HFFc6 (cell line): Measurements from ENCODE around the gene CTRB2. TPM values are rescaled to one million over a fixed set of nuclear protein-coding genes. Genes with fewer than 3 reads are reported as not detected.
"Not testable (repeated sequence)": the region's sequence is repeated elsewhere in the genome, so short reads cannot be mapped to it uniquely, and the experiment has no call there.

Experiments used
- DNase-seq: peaks from one replicate; pipeline ENCODE4 v3.0.0-alpha.2; 2018
- H3K27ac Mint-ChIP-seq: 2 replicates; pipeline ENCODE4 v1.8.0; 2020; ENCODE audit warnings: mild to moderate bottlenecking, mixed read lengths
- H3K27me3 Mint-ChIP-seq: 2 replicates; pipeline ENCODE4 v1.8.0; 2021; ENCODE audit warnings: mild to moderate bottlenecking, moderate library complexity, mixed read lengths; ENCODE audit not compliant: insufficient read depth
- H3K36me3 Mint-ChIP-seq: 2 replicates; pipeline ENCODE4 v1.8.0; 2021; ENCODE audit warnings: low read depth, mixed read lengths
- H3K4me1 Mint-ChIP-seq: 2 replicates; pipeline ENCODE4 v1.8.0; 2020; ENCODE audit warnings: low read depth, mixed read lengths
- H3K4me3 Mint-ChIP-seq: 2 replicates; pipeline ENCODE4 v1.8.0; 2020; ENCODE audit warnings: mild to moderate bottlenecking, moderate library complexity, mixed read lengths
- H3K9me3 Mint-ChIP-seq: 2 replicates; pipeline ENCODE4 v1.8.0; 2020; ENCODE audit warnings: mild to moderate bottlenecking, mixed read lengths
- CTCF ChIP-seq: fragments of 200-600 bp; sonication (generic); IDR thresholded peaks from 2 replicates; pipeline ENCODE4 v1.5.0; 2021; ENCODE audit warnings: antibody characterized with exemption, mild to moderate bottlenecking
- total RNA-seq, 6 experiments: library from RNA; stranded (reverse); fragmentation: NEBNext Ultra II Directional; extraction: Animal tissue kit (Norgen Biotek cat#: 25700); gene quantifications; 2 replicates in 1 of 6; 3 replicates in 5 of 6; pipeline ENCODE4 v1.2.3, GENCODE V29; 2021

Gene CTRB2
- total RNA-seq, 6 experiments from 2014 or later, result not detected

- Mint-ChIP-seq H3K4me1 (peaks cover 6% of the 10 kb centered on the region), H3K27me3 (peaks cover 9% of the 10 kb centered on the region), H3K9me3 (no peaks in the 10 kb centered on the region), H3K4me3 (no peak overlapping the region), H3K36me3 (no peaks in the 10 kb centered on the region), H3K27ac (no peak overlapping the region)
- no peak for TF ChIP-seq CTCF
- no peak for DNase-seq
Measured at GRCh38 chr16:75216576-75216975, 9.6 kb upstream of the CTRB2 start.

- Mint-ChIP-seq H3K27ac (no peak overlapping the region), H3K36me3 (no peaks in the 10 kb centered on the region), H3K4me3 (no peak overlapping the region), H3K4me1 (peaks cover 6% of the 10 kb centered on the region), H3K9me3 (no peaks in the 10 kb centered on the region), H3K27me3 (peaks cover 11% of the 10 kb centered on the region)
- DNase-seq, result no peak
- no peak for TF ChIP-seq CTCF
Measured at GRCh38 chr16:75216127-75216526, 9.2 kb upstream of the CTRB2 start.

- not testable (repeated sequence) for H3K4me3 Mint-ChIP-seq, DNase-seq
Measured at GRCh38 chr16:75211286-75211685, 4.3 kb upstream of the CTRB2 start.

GRCh38 chr16:75209944-75210343 is 3.0 kb upstream of the CTRB2 start:
- H3K36me3 Mint-ChIP-seq, result no peaks in the 10 kb centered on the region
- H3K4me1 Mint-ChIP-seq, result no peaks in the 10 kb centered on the region
- H3K27ac Mint-ChIP-seq, result no peak overlapping the region
- H3K9me3 Mint-ChIP-seq, result no peaks in the 10 kb centered on the region
- no peak for TF ChIP-seq CTCF
- peaks cover 41% of the 10 kb centered on the region for H3K27me3 Mint-ChIP-seq
- no peak overlapping the region for H3K4me3 Mint-ChIP-seq
- DNase-seq, result no peak

More at GRCh38 chr16:75211286-75211685, 4.3 kb upstream of the CTRB2 start:
- not testable (repeated sequence) for H3K9me3 Mint-ChIP-seq, H3K36me3 Mint-ChIP-seq, H3K27ac Mint-ChIP-seq, H3K4me1 Mint-ChIP-seq
- H3K27me3 Mint-ChIP-seq, result peaks cover 39% of the 10 kb centered on the region

GRCh38 chr16:75209514-75209913 is 2.6 kb upstream of the CTRB2 start:
- not testable (repeated sequence) for H3K4me3 Mint-ChIP-seq, H3K9me3 Mint-ChIP-seq, DNase-seq, H3K4me1 Mint-ChIP-seq, H3K27ac Mint-ChIP-seq, H3K36me3 Mint-ChIP-seq
- peaks cover 41% of the 10 kb centered on the region for H3K27me3 Mint-ChIP-seq

GRCh38 chr16:75208861-75209505 is 2.0 kb upstream of the CTRB2 start:
- Mint-ChIP-seq H3K27ac (no peak overlapping the region), H3K4me1 (no peaks in the 10 kb centered on the region), H3K36me3 (no peaks in the 10 kb centered on the region), H3K4me3 (no peak overlapping the region; the same call in 1 of the 2 replicates), H3K27me3 (peaks cover 41% of the 10 kb centered on the region), H3K9me3 (no peaks in the 10 kb centered on the region)
- no peak for TF ChIP-seq CTCF
- no peak for DNase-seq
